WERI-Rb-1 (cell line): ENCODE measurements around the gene PEPD.

Experiments
- DNase-seq: peaks from one replicate; pipeline ENCODE4 v3.0.0-alpha.2; 2020
- H3K27ac ChIP-seq: fragments of 250-450 bp; sonication (Bioruptor Pico); 2 replicates; pipeline ENCODE4 v1.5.1; 2020; ENCODE audit warnings: mild to moderate bottlenecking, moderate library complexity
- H3K27me3 ChIP-seq: fragments of 250-450 bp; sonication (Bioruptor Pico); 2 replicates; pipeline ENCODE4 v1.5.1; 2021; ENCODE audit warnings: mild to moderate bottlenecking, low read depth, moderate library complexity; ENCODE audit not compliant: insufficient read depth, severe bottlenecking
- H3K36me3 ChIP-seq: fragments of 250-450 bp; sonication (Bioruptor Pico); 2 replicates; pipeline ENCODE4 v1.5.1; 2020; ENCODE audit warnings: mild to moderate bottlenecking, moderate library complexity
- H3K4me3 ChIP-seq: 2 replicates; pipeline ENCODE4 v1.5.1; 2011; ENCODE audit warnings: low read depth, mild to moderate bottlenecking, control low read depth, low read length
- H3K9me3 ChIP-seq: fragments of 250-450 bp; sonication (Bioruptor Pico); 2 replicates; pipeline ENCODE4 v1.5.1; 2021; ENCODE audit warnings: mild to moderate bottlenecking, moderate library complexity; ENCODE audit not compliant: severe bottlenecking
- CTCF ChIP-seq: IDR thresholded peaks from 2 replicates; pipeline ENCODE4 v1.5.1; 2011; ENCODE audit warnings: low read depth, mild to moderate bottlenecking, control low read depth, inconsistent platforms, low read length

The PEPD gene

GRCh38 chr19:33400856-33401682, 120.5 kb downstream of the PEPD start:
- Histone ChIP-seq H3K4me3 (no peak overlapping the region), H3K27ac (no peak overlapping the region), H3K9me3 (no peaks in the 10 kb centered on the region), H3K27me3 (no peaks in the 10 kb centered on the region), H3K36me3 (no peaks in the 10 kb centered on the region; the same call in 1 of the 2 replicates)
- no peak for DNase-seq
- no peak for TF ChIP-seq CTCF

GRCh38 chr19:33399745-33400681, 121.6 kb downstream of the PEPD start:
- Histone ChIP-seq H3K27ac (no peak overlapping the region), H3K9me3 (no peaks in the 10 kb centered on the region), H3K36me3 (no peaks in the 10 kb centered on the region; the same call in 1 of the 2 replicates)

GRCh38 chr19:33399081-33399744, 122.4 kb downstream of the PEPD start:
- Histone ChIP-seq H3K27me3 (no peaks in the 10 kb centered on the region), H3K27ac (no peak overlapping the region), H3K4me3 (no peak overlapping the region), H3K9me3 (no peaks in the 10 kb centered on the region), H3K36me3 (no peaks in the 10 kb centered on the region; the same call in 1 of the 2 replicates)
- DNase-seq = no peak
- no peak for TF ChIP-seq CTCF

More at GRCh38 chr19:33399745-33400681, 121.6 kb downstream of the PEPD start:
- no peak for TF ChIP-seq CTCF
- Histone ChIP-seq H3K27me3 (no peaks in the 10 kb centered on the region), H3K4me3 (no peak overlapping the region)
- no peak for DNase-seq

GRCh38 chr19:33398361-33399060, 123.1 kb downstream of the PEPD start:
- Histone ChIP-seq H3K9me3 (no peaks in the 10 kb centered on the region), H3K36me3 (no peaks in the 10 kb centered on the region; the same call in 1 of the 2 replicates), H3K4me3 (no peak overlapping the region), H3K27me3 (no peaks in the 10 kb centered on the region), H3K27ac (no peak overlapping the region)
- TF ChIP-seq CTCF = no peak
- no peak for DNase-seq
